OCI-LY3 (cell line): ENCODE results near the gene ZNF431.

Experiments
- H2AFZ ChIP-seq: fragments of 200-600, 300-600 bp; shearing (Covaris generic); 2 replicates; pipeline ENCODE4 v1.6.0; 2014; ENCODE audit warnings: antibody characterized with exemption, low read depth, low read length
- H3K27ac ChIP-seq: fragments of 200-600, 300-600 bp; sonication (generic); 2 replicates; pipeline ENCODE4 v1.5.1; 2014; ENCODE audit warnings: mild to moderate bottlenecking, low read length, moderate library complexity, mixed read lengths
- H3K27me3 ChIP-seq: fragments of 200-600, 300-600 bp; sonication (generic); 2 replicates; pipeline ENCODE4 v1.6.1; 2014; ENCODE audit warnings: low read depth, low read length, mixed read lengths
- H3K36me3 ChIP-seq: fragments of 200-600, 300-600 bp; sonication (generic); replicated peaks from 2 replicates; pipeline ENCODE3; 2014; ENCODE audit warnings: low read depth, low read length, mixed read lengths
- H3K4me1 ChIP-seq: fragments of 300-600, 200-600 bp; sonication (generic); 2 replicates; pipeline ENCODE4 v1.6.1; 2014; ENCODE audit warnings: low read length, mixed read lengths
- H3K4me2 ChIP-seq: fragments of 200-600, 300-600 bp; sonication (generic); 2 replicates; pipeline ENCODE4 v1.6.1; 2014; ENCODE audit warnings: low read length, mixed read lengths
- H3K4me3 ChIP-seq: fragments of 300-600, 200-600 bp; sonication (generic); 2 replicates; pipeline ENCODE4 v1.5.1; 2014; ENCODE audit warnings: antibody characterized with exemption, mild to moderate bottlenecking, low read length, moderate library complexity
- H3K79me2 ChIP-seq: fragments of 300-600, 200-600 bp; shearing (Covaris generic); 2 replicates; pipeline ENCODE4 v1.6.1; 2014; ENCODE audit warnings: mild to moderate bottlenecking, low read length, mixed read lengths
- H3K9ac ChIP-seq: fragments of 300-600, 200-600 bp; shearing (Covaris generic); 2 replicates; pipeline ENCODE4 v1.6.0; 2014; ENCODE audit warnings: mild to moderate bottlenecking, low read length, moderate library complexity
- H3K9me3 ChIP-seq: fragments of 200-600, 300-600 bp; shearing (Covaris generic); 2 replicates; pipeline ENCODE4 v1.6.1; 2014; ENCODE audit warnings: low read length, mixed read lengths; ENCODE audit not compliant: insufficient read depth
- H4K20me1 ChIP-seq: fragments of 200-600, 300-600 bp; sonication (generic); 2 replicates; pipeline ENCODE4 v1.6.1; 2016; ENCODE audit warnings: low read length, mixed read lengths; ENCODE audit not compliant: insufficient read depth
- CTCF ChIP-seq: fragments of 200-600, 300-600 bp; sonication (generic); IDR thresholded peaks from 2 replicates; pipeline ENCODE4 v1.5.1; 2014; ENCODE audit warnings: antibody characterized with exemption, low read length, low read depth
- EZH2phosphoT487 ChIP-seq: fragments of 200-600 bp; shearing (Covaris generic); IDR thresholded peaks from 2 replicates; pipeline ENCODE4 v1.6.1; 2018; ENCODE audit warnings: antibody characterized with exemption, mixed run types, low read depth

The ZNF431 gene

GRCh38 chr19:21128901-21129698 lies 12.7 kb upstream of the ZNF431 start:
- H3K4me2 ChIP-seq, result no peak overlapping the region
- no peaks in the 10 kb centered on the region for H3K9me3 ChIP-seq
- H3K79me2 ChIP-seq, result no peaks in the 10 kb centered on the region
- no peaks in the 10 kb centered on the region for H4K20me1 ChIP-seq
- H3K9ac ChIP-seq, result no peak overlapping the region
- no peak overlapping the region for H3K4me3 ChIP-seq
- TF ChIP-seq EZH2phosphoT487, result no peak
- TF ChIP-seq CTCF, result no peak
- no peak overlapping the region for H2AFZ ChIP-seq
- H3K27ac ChIP-seq, result no peak overlapping the region
- H3K27me3 ChIP-seq, result no peaks in the 10 kb centered on the region
- no peaks in the 10 kb centered on the region for H3K36me3 ChIP-seq
- no peaks in the 10 kb centered on the region for H3K4me1 ChIP-seq

DNA sequence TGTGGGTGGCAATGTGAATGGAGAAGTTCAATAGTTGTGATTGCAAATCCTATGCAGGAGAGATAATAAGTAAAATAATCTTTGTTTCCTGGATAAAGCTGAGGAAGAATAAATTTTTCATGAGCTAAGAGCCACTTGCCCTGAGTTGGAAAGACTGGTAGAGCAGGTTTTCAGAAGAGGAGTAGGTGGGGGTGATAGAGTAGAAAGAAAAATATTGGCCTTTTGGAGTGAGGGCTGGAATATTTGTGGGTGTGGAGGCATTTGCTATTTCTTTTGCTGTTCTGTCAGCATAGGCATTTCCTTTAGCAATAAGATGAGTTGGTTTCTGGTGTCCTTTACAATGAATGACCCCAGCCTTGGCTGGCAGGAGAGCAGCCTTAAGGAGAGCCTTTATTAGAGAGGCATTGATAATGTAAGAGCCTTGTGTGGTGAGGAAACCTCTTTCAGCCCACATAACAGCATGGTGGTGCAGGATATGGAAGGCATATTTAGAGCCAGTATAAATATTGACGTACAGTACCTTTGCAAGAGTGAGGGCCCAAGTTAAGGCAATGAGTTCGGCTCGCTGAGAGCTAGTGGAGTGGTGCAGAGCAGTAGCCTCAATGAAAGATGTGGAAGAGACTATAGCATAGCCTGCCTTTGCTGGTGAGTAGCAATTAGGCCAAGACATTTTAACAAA lies 11.6 kb upstream of the ZNF431 start:
- Histone ChIP-seq H3K4me3 (no peak overlapping the region), H3K36me3 (no peaks in the 10 kb centered on the region), H3K27me3 (no peaks in the 10 kb centered on the region), H3K4me2 (no peak overlapping the region), H4K20me1 (no peaks in the 10 kb centered on the region), H3K79me2 (no peaks in the 10 kb centered on the region), H3K9me3 (no peaks in the 10 kb centered on the region), H3K4me1 (no peaks in the 10 kb centered on the region), H2AFZ (no peak overlapping the region), H3K27ac (no peak overlapping the region), H3K9ac (no peak overlapping the region)
- no peak for TF ChIP-seq EZH2phosphoT487
- no peak for TF ChIP-seq CTCF

GRCh38 chr19:21133633-21134032 lies 8.2 kb upstream of the ZNF431 start:
- Histone ChIP-seq H3K79me2 (no peaks in the 10 kb centered on the region), H3K27ac (no peak overlapping the region), H3K36me3 (no peaks in the 10 kb centered on the region), H2AFZ (no peak overlapping the region), H3K4me1 (no peaks in the 10 kb centered on the region), H3K27me3 (no peaks in the 10 kb centered on the region), H3K9me3 (no peaks in the 10 kb centered on the region), H3K9ac (no peak overlapping the region), H4K20me1 (no peaks in the 10 kb centered on the region), H3K4me2 (no peak overlapping the region), H3K4me3 (no peak overlapping the region)
- no peak for TF ChIP-seq EZH2phosphoT487

DNA sequence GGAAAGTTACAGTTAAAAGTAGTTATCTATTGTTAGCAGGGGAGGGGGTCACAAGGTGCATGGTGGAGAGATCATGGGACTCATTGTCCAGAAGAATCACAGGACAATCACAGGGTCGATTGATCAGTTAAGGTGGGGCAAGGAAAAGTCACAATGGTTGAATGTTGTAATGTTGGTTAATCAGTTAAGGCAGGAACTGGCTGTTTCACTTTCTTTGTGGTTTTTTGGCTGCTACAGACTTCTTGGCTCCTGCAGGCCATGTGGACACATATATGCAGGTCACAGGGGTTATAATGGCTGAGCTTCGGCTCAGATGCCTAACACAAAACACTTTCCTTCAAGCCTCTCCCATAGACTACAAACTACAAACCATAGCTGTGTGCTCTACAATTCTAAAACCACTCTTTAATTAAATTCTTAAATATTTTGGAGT lies 6.9 kb upstream of the ZNF431 start:
- H4K20me1 ChIP-seq, result no peaks in the 10 kb centered on the region
- no peaks in the 10 kb centered on the region for H3K27me3 ChIP-seq
- no peaks in the 10 kb centered on the region for H3K9me3 ChIP-seq
- no peaks in the 10 kb centered on the region for H3K4me1 ChIP-seq
- H3K4me3 ChIP-seq, result no peak overlapping the region
- no peak overlapping the region for H3K4me2 ChIP-seq
- H3K79me2 ChIP-seq, result no peaks in the 10 kb centered on the region
- no peak overlapping the region for H3K9ac ChIP-seq
- no peak overlapping the region for H3K27ac ChIP-seq
- H2AFZ ChIP-seq, result no peak overlapping the region
- H3K36me3 ChIP-seq, result no peaks in the 10 kb centered on the region
- TF ChIP-seq CTCF (no peak), EZH2phosphoT487 (no peak)
